HG02840 (cell line): Measurements from ENCODE around the gene PTPN14.
A peak's percentile ranks its signal among the peaks of the same experiment; 100 is the strongest.

ENCODE experiments used
- ATAC-seq: cut with Tn5 transposase; IDR thresholded peaks from one replicate; pipeline ENCODE4 v1.9.1; 2021; ENCODE audit warnings: mild to moderate bottlenecking, moderate library complexity, moderate number of reproducible peaks; ENCODE audit not compliant: unreplicated experiment, low FRiP score

The PTPN14 gene

GRCh38 chr1:214459895-214460294 lies 91.5 kb downstream of the PTPN14 start:
- ATAC-seq = no peak

- ATAC-seq = no peak
Measured at GRCh38 chr1:214458541-214458940, 92.9 kb downstream of the PTPN14 start.

GRCh38 chr1:214455971-214456867 lies 95.2 kb downstream of the PTPN14 start:
- ATAC-seq = no peak

- ATAC-seq = no peak
Measured at GRCh38 chr1:214455479-214455878, 95.9 kb downstream of the PTPN14 start.

- ATAC-seq = no peak
Measured at GRCh38 chr1:214454569-214455396, 96.6 kb downstream of the PTPN14 start.

GRCh38 chr1:214453109-214453722 lies 98.2 kb downstream of the PTPN14 start:
- ATAC-seq = no peak

- ATAC-seq = no peak
Measured at GRCh38 chr1:214452152-214452784, 99.1 kb downstream of the PTPN14 start.

- no peak for ATAC-seq
Measured at GRCh38 chr1:214451596-214451995, 99.8 kb downstream of the PTPN14 start.

GRCh38 chr1:214449371-214449770 lies 102.0 kb downstream of the PTPN14 start:
- no peak for ATAC-seq

- no peak for ATAC-seq
Measured at GRCh38 chr1:214448536-214448935, 102.9 kb downstream of the PTPN14 start.

GRCh38 chr1:214447557-214447871 lies 103.9 kb downstream of the PTPN14 start:
- ATAC-seq = no peak

- peak; percentile 62 for ATAC-seq
Measured at GRCh38 chr1:214446772-214447556, 104.4 kb downstream of the PTPN14 start.

GRCh38 chr1:214445831-214446614 lies 105.4 kb downstream of the PTPN14 start:
- ATAC-seq = no peak

- no peak for ATAC-seq
Measured at GRCh38 chr1:214445199-214445598, 106.2 kb downstream of the PTPN14 start.

- ATAC-seq = no peak
Measured at GRCh38 chr1:214444182-214444939, 107.0 kb downstream of the PTPN14 start.

- ATAC-seq = no peak
Measured at GRCh38 chr1:214441119-214441518, 110.3 kb downstream of the PTPN14 start.

- ATAC-seq = no peak
Measured at GRCh38 chr1:214440219-214440965, 111.0 kb downstream of the PTPN14 start.
